Mesenteric fat pad (tissue), 1 donor: ENCODE measurements around the gene MAB21L1. TPM values are rescaled to one million over a fixed set of nuclear protein-coding genes. Genes with fewer than 3 reads are reported as not detected.

ENCODE experiments used
- DNase-seq: peaks from one replicate; pipeline ENCODE4 v3.0.0-alpha.2; 2020; ENCODE audit warnings: low spot score
- long read RNA-seq: library from polyadenylated mRNA; unstranded; transcript quantifications from one replicate; pipeline ENCODE4 v2.0.0, GENCODE V29; 2020
- total RNA-seq: library from RNA; stranded (reverse); fragmentation: NEBNext Ultra II Directional; extraction: Animal tissue kit (Norgen Biotek cat#: 25700); gene quantifications from one replicate; pipeline ENCODE4 v1.2.1, GENCODE V29; 2021
- donor health status: DM: yes; HTN: yes; CAD: no.

The MAB21L1 gene
- 0.61 TPM for total RNA-seq
- long read RNA-seq, transcript MAB21L1-201 (1 exons, 3,028 nt), result major isoform, 6 of 6 reads
- long read RNA-seq, partial matches to known transcripts, result 0 of 6 reads
- long read RNA-seq, other reads (novel, unspliced or antisense), result 0 of 6 reads

- no peak for DNase-seq
Measured at GRCh38 chr13:35475960-35476943, at the start of gene MAB21L1. TSS of gene MAB21L1 (minus strand) at chr13:35476689. CDS start at chr13:35476138, 551 bp downstream.

GRCh38 chr13:35524171-35524570 lies 47.7 kb upstream of the MAB21L1 start:
- DNase-seq, result no peak

GRCh38 chr13:35518337-35518946 lies 42.0 kb upstream of the MAB21L1 start:
- no peak for DNase-seq

GRCh38 chr13:35514801-35515502 lies 38.5 kb upstream of the MAB21L1 start:
- DNase-seq, result no peak

- DNase-seq, result no peak
Measured at GRCh38 chr13:35514061-35514477, 37.6 kb upstream of the MAB21L1 start.

GRCh38 chr13:35512271-35512920 lies 35.9 kb upstream of the MAB21L1 start:
- DNase-seq, result no peak

GRCh38 chr13:35502456-35502855 lies 26.0 kb upstream of the MAB21L1 start:
- DNase-seq, result no peak

GRCh38 chr13:35501661-35502235 lies 25.3 kb upstream of the MAB21L1 start:
- no peak for DNase-seq

GRCh38 chr13:35500144-35500543 lies 23.7 kb upstream of the MAB21L1 start:
- DNase-seq, result no peak

GRCh38 chr13:35499676-35500075 lies 23.2 kb upstream of the MAB21L1 start:
- no peak for DNase-seq

GRCh38 chr13:35499196-35499662 lies 22.7 kb upstream of the MAB21L1 start:
- DNase-seq, result no peak

- no peak for DNase-seq
Measured at GRCh38 chr13:35498231-35498630, 21.7 kb upstream of the MAB21L1 start.

GRCh38 chr13:35496761-35497386 lies 20.4 kb upstream of the MAB21L1 start:
- DNase-seq, result no peak

- no peak for DNase-seq
Measured at GRCh38 chr13:35496006-35496405, 19.5 kb upstream of the MAB21L1 start.

- no peak for DNase-seq
Measured at GRCh38 chr13:35489050-35489449, 12.6 kb upstream of the MAB21L1 start.

GRCh38 chr13:35485424-35485823 lies 8.9 kb upstream of the MAB21L1 start:
- no peak for DNase-seq

- no peak for DNase-seq
Measured at GRCh38 chr13:35484384-35484783, 7.9 kb upstream of the MAB21L1 start.

GRCh38 chr13:35483761-35484160 lies 7.3 kb upstream of the MAB21L1 start:
- no peak for DNase-seq

GRCh38 chr13:35482527-35482926 lies 6.0 kb upstream of the MAB21L1 start:
- DNase-seq, result no peak

- no peak for DNase-seq
Measured at GRCh38 chr13:35481777-35482176, 5.3 kb upstream of the MAB21L1 start.
